Spleen (tissue), 11 donors: Measurements from ENCODE around the gene TNFRSF21. TPM values are rescaled to one million over a fixed set of nuclear protein-coding genes. Genes with fewer than 3 reads are reported as not detected.
A peak's percentile ranks its signal among the peaks of the same experiment; 100 is the strongest.

Experiments
- DNase-seq: peaks from one replicate; pipeline ENCODE4 v3.0.0-alpha.2; 2020
- H3K27ac ChIP-seq, 8 donors: fragments of 200-600 bp; sonication (generic) in 7 of 8; 1 replicate in 4 of 8; 2 replicates in 4 of 8; pipeline versions ENCODE4 v1.5.0 to v1.8.0; 2016 to 2021; ENCODE audit warnings: inconsistent platforms in 4 of 8, mild to moderate bottlenecking in 4 of 8, moderate library complexity in 1 of 8
- H3K27me3 ChIP-seq, 7 donors: fragments of 200-600 bp; sonication (generic) in 6 of 7; replicated peaks in 1 of 7; 1 replicate in 4 of 7; 2 replicates in 3 of 7; pipeline versions ENCODE4 v1.5.0 to v1.8.0; 2016 to 2021; ENCODE audit warnings: inconsistent platforms in 3 of 7, mild to moderate bottlenecking in 1 of 7
- H3K36me3 ChIP-seq, 6 donors: fragments of 200-600 bp; sonication (generic) in 5 of 6; 1 replicate in 4 of 6; 2 replicates in 2 of 6; pipeline versions ENCODE4 v1.5.0 to v1.8.0; 2016 to 2021; ENCODE audit warnings: inconsistent platforms in 2 of 6
- H3K4me1 ChIP-seq, 6 donors: fragments of 200-600 bp; sonication (generic) in 5 of 6; 1 replicate in 3 of 6; 2 replicates in 3 of 6; pipeline versions ENCODE4 v1.5.0 to v1.8.0; 2016 to 2021; ENCODE audit warnings: inconsistent platforms in 3 of 6
- H3K4me3 ChIP-seq, 8 donors: fragments of 200-600 bp; sonication (generic) in 7 of 8; 1 replicate in 4 of 8; 2 replicates in 4 of 8; pipeline versions ENCODE4 v1.5.0 to v1.8.0; 2016 to 2021; ENCODE audit warnings: inconsistent platforms in 4 of 8, mild to moderate bottlenecking in 4 of 8, moderate library complexity in 2 of 8
- H3K9me3 ChIP-seq, 8 donors: fragments of 200-600 bp; sonication (generic) in 7 of 8; 1 replicate in 4 of 8; 2 replicates in 4 of 8; pipeline versions ENCODE4 v1.5.0 to v1.8.0; 2016 to 2021; ENCODE audit warnings: inconsistent platforms in 4 of 8
- CTCF ChIP-seq, 11 experiments: fragments of 200-600 bp in 7 of 11; fragments of 450-650 bp in 4 of 11; sonication (generic) in 4 of 11; IDR thresholded peaks in 8 of 11; conservative IDR thresholded peaks in 3 of 11; 1 replicate in 7 of 11; 2 replicates in 4 of 11; pipeline versions ENCODE4 v1.4.0 to v1.8.0; 2016 to 2021; ENCODE audit warnings: antibody characterized with exemption in 11 of 11, inconsistent platforms in 4 of 11, mild to moderate bottlenecking in 1 of 11
- POLR2A ChIP-seq, 3 donors: fragments of 450-650 bp; IDR thresholded peaks; one replicate each; pipeline ENCODE4 v1.5.1; 2017; ENCODE audit warnings: antibody characterized with exemption in 3 of 3, mild to moderate bottlenecking in 1 of 3
- POLR2AphosphoS5 ChIP-seq, 3 donors: sonication (generic); formaldehyde crosslinking; IDR thresholded peaks; one replicate each; pipeline ENCODE4 v1.5.1; 2017; ENCODE audit warnings: antibody characterized with exemption in 3 of 3
- WGBS, 5 donors: extraction: QIAGEN DNeasy Blood & Tissue Kit in 3 of 5; methylation state at CpG; one replicate each; pipeline versions ENCODE4 v1.1.5 to v1.1.7; 2013 to 2018; 5-methylcytosine and 5-hydroxymethylcytosine counted together
- intact Hi-C: fragments of 100-400 bp; cut with DNase I; formaldehyde crosslinking; loops from one replicate; pipeline ENCODE4 v1.15.0; 2023; ENCODE audit warnings: low total_unique reads
- polyA plus RNA-seq, 3 donors: library from polyadenylated mRNA; stranded (reverse); fragments of 200-250 nt; gene quantifications; one replicate each; pipeline ENCODE4 v1.2.1, GENCODE V29; 2013
- total RNA-seq, 7 donors: library from RNA; depleted of rRNA in 3 of 7; stranded (reverse); fragments of >200 nt in 3 of 7; fragmentation: NEBNext Ultra II Directional in 4 of 7; extraction: Animal tissue kit (Norgen Biotek cat#: 25700) in 4 of 7; gene quantifications; one replicate each; pipeline versions ENCODE4 v1.1.0 to v1.2.1, GENCODE V29; 2016 to 2021
- donor health status: healthy with polysubstance abuse.
- donor health status: DM: no; HTN: no; CAD: no; lungs with moderate emphysema.
- donor health status: DM: no; HTN: no; CAD: no.
- donor health status: Bipolar disorder and iron deficiency.
- donor health status: healthy.
- donor health status: DM: no; HTN: no; CAD: no.
- donor health status: DM: yes; HTN: yes; CAD: no.

The TNFRSF21 gene
- total and polyA plus RNA-seq, 10 donors: 3.3 to 40.4 (median 23.0) TPM

- peaks cover 9 to 56% (median 38%) of the 10 kb centered on the region in 6 donors for H3K4me1 ChIP-seq
- peak overlapping the region in 5 of 8 donors; percentile 22 to 61 (median 59) for H3K27ac ChIP-seq
- no peaks in the 10 kb centered on the region for H3K27me3 ChIP-seq
- no peaks in the 10 kb centered on the region for H3K36me3 ChIP-seq
- intact Hi-C loops: no loop called here
- no peaks in the 10 kb centered on the region for H3K9me3 ChIP-seq
- DNase-seq: no peak
- H3K4me3 ChIP-seq: no peak overlapping the region
- WGBS, 5 donors: 8 to 26% (median 20%) methylated on average over 2 of the region's 2 CpGs
- TF ChIP-seq POLR2AphosphoS5 (IDR thresholded peaks at IDR 0.05): no peak
- no peak for TF ChIP-seq POLR2A (IDR thresholded peaks at IDR 0.05)
These were observed 63.8 kb downstream of the TNFRSF21 start for GRCh38 chr6:47245745-47246371.

GRCh38 chr6:47242483-47243386, 67.0 kb downstream of the TNFRSF21 start:
- DNase-seq: peak; percentile 95
- Histone ChIP-seq H3K27me3 (no peaks in the 10 kb centered on the region), H3K27ac (peak overlapping the region in 7 of 8 donors; percentile 19 to 64 (median 56)), H3K36me3 (no peaks in the 10 kb centered on the region), H3K9me3 (no peaks in the 10 kb centered on the region), H3K4me1 (peaks cover 4 to 46% (median 32%) of the 10 kb centered on the region in 6 donors), H3K4me3 (peak overlapping the region in 1 of 8 donors; percentile 11)
- TF ChIP-seq POLR2A (IDR thresholded peaks at IDR 0.05) (no peak), POLR2AphosphoS5 (IDR thresholded peaks at IDR 0.05) (peak; percentile 76 to 82 (median 81)), CTCF (IDR thresholded peaks at IDR 0.05 in 8 of 11, conservative IDR thresholded peaks at IDR 0.05 in 3 of 11) (no peak)
- intact Hi-C loops: no loop called here
- 28 to 34% (median 31%) methylated on average over 14 of the region's 14 CpGs for WGBS, 5 donors

GRCh38 chr6:47241742-47242482, 67.8 kb downstream of the TNFRSF21 start:
- H3K27me3 ChIP-seq: no peaks in the 10 kb centered on the region
- H3K4me1 ChIP-seq: peaks cover 4 to 39% (median 24%) of the 10 kb centered on the region in 6 donors
- TF ChIP-seq POLR2A (IDR thresholded peaks at IDR 0.05) (no peak), POLR2AphosphoS5 (IDR thresholded peaks at IDR 0.05) (no peak), CTCF (IDR thresholded peaks at IDR 0.05 in 8 of 11, conservative IDR thresholded peaks at IDR 0.05 in 3 of 11) (no peak)
- no peak for DNase-seq
- no peaks in the 10 kb centered on the region for H3K9me3 ChIP-seq
- H3K36me3 ChIP-seq: no peaks in the 10 kb centered on the region
- H3K4me3 ChIP-seq: peak overlapping the region in 1 of 8 donors; percentile 11
- peak overlapping the region in 7 of 8 donors; percentile 19 to 64 (median 49) for H3K27ac ChIP-seq
- intact Hi-C loops: no loop called here
- 58 to 72% (median 69%) methylated on average over 4 of the region's 4 CpGs for WGBS, 5 donors

- Histone ChIP-seq H3K27me3 (no peaks in the 10 kb centered on the region), H3K27ac (no peak overlapping the region), H3K36me3 (no peaks in the 10 kb centered on the region), H3K4me1 (peaks cover 0 to 37% (median 17%) of the 10 kb centered on the region in 6 donors), H3K9me3 (no peaks in the 10 kb centered on the region), H3K4me3 (no peak overlapping the region)
- intact Hi-C loops: no loop called here
- 79 to 91% (median 85%) methylated on average over 5 of the region's 5 CpGs for WGBS, 5 donors
- DNase-seq: no peak
- no peak for TF ChIP-seq POLR2A (IDR thresholded peaks at IDR 0.05)
- TF ChIP-seq CTCF (IDR thresholded peaks at IDR 0.05 in 8 of 11, conservative IDR thresholded peaks at IDR 0.05 in 3 of 11): no peak
- TF ChIP-seq POLR2AphosphoS5 (IDR thresholded peaks at IDR 0.05): no peak
These were observed 69.3 kb downstream of the TNFRSF21 start for GRCh38 chr6:47240277-47240890.
